Dedifferentiated amniotic fluid mesenchymal stem cell (primary cell): Measurements from ENCODE around the gene PARD6B.
"Not testable (repeated sequence)": the region's sequence is repeated elsewhere in the genome, so short reads cannot be mapped to it uniquely, and the experiment has no call there.

Experiments used
- DNase-seq: peaks from one replicate; pipeline ENCODE4 v3.0.0-alpha.2; 2016; ENCODE audit errors: extremely low spot score

Gene PARD6B

GRCh38 chr20:50731055-50731929 lies at the start of gene PARD6B:
TSS of gene PARD6B (plus strand) at chr20:50731580. CDS start at chr20:50731787, 207 bp downstream.
- DNase-seq, result peak; percentile 77

- DNase-seq, result no peak
Observed at GRCh38 chr20:50682065-50682464, 49.3 kb upstream of the PARD6B start.

GRCh38 chr20:50682947-50683530 lies 48.3 kb upstream of the PARD6B start:
- DNase-seq, result no peak

- no peak for DNase-seq
Observed at GRCh38 chr20:50683570-50683969, 47.8 kb upstream of the PARD6B start.

GRCh38 chr20:50686821-50687220 lies 44.6 kb upstream of the PARD6B start:
- DNase-seq, result no peak

GRCh38 chr20:50688256-50688975 lies 43.0 kb upstream of the PARD6B start:
- DNase-seq, result no peak

GRCh38 chr20:50689864-50690649 lies 41.3 kb upstream of the PARD6B start:
- DNase-seq, result no peak

- no peak for DNase-seq
Observed at GRCh38 chr20:50690650-50691572, 40.5 kb upstream of the PARD6B start, which contains the start of gene RIPOR3. TSS of gene RIPOR3 (minus strand) at chr20:50691542. CDS start at chr20:50691128, 414 bp downstream.

GRCh38 chr20:50691573-50692551 lies 39.5 kb upstream of the PARD6B start:
- peak; percentile 43 for DNase-seq

- DNase-seq, result no peak
Observed at GRCh38 chr20:50692552-50692933, 38.8 kb upstream of the PARD6B start.

GRCh38 chr20:50693001-50693400 lies 38.4 kb upstream of the PARD6B start:
- no peak for DNase-seq

- no peak for DNase-seq
Observed at GRCh38 chr20:50694379-50695134, 36.8 kb upstream of the PARD6B start.

- no peak for DNase-seq
Observed at GRCh38 chr20:50695135-50695872, 36.1 kb upstream of the PARD6B start.

GRCh38 chr20:50698255-50698654 lies 33.1 kb upstream of the PARD6B start:
- not testable (repeated sequence) for DNase-seq

- DNase-seq, result no peak
Observed at GRCh38 chr20:50699688-50700087, 31.7 kb upstream of the PARD6B start.

- DNase-seq, result no peak
Observed at GRCh38 chr20:50701041-50701963, 30.1 kb upstream of the PARD6B start.
